ENCODE measurements around the gene ATG101. TPM values are rescaled to one million over a fixed set of nuclear protein-coding genes. Genes with fewer than 3 reads are reported as not detected.

ATG101 gene
- total and polyA plus RNA-seq, 2 experiments from 2014 or later: 27.7 to 60.3 TPM

DNA sequence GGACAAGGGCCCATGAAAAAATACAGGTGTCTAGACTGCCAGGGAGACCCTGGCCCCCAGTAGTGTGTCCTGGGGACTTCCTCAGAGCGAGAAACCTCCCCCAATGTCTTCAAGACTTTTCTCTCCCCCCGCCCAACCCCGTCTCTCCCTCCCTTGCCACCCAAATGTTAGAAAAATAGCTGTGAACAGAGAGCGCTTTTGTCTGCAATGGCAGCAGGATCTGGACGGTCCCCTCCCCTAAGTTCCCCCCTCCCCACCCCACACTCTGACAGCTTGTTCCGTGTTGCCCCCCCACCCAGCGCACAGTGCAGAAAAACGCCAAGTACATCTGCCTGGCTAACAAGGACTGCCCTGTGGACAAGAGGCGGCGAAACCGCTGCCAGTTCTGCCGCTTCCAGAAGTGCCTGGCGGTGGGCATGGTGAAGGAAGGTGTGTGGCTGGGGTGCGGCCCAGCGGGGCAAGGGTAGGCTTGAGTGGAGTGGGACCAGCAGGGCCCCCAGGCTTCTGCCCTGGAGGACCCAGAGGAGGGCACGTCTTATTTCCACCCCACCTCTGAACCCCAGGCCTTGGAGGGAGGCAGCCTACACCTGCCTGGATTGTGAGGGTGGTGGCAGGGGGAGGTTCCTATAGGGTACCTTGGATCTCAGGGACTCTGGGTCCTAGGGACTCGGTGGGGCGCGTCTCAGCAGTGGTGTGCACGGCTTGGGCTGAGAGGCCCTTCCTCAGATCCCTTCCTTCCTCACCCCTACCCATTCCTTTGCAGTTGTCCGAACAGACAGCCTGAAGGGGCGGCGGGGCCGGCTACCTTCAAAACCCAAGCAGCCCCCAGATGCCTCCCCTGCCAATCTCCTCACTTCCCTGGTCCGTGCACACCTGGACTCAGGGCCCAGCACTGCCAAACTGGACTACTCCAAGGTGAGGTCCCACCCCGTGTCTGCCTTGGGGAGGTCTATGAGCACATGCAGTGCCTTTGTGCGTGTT lies 13.8 kb upstream of the ATG101 start:
- DNase-seq (ENCODE audit: low spot score): no peak
- no peak overlapping the region for H3K27ac ChIP-seq (ENCODE audit: low read depth)

More for the DNA sequence above, 13.8 kb upstream of the ATG101 start:
- no peak overlapping the region for H3K4me3 ChIP-seq
- Mint-ChIP-seq H3K27ac (no peak overlapping the region), H3K36me3 (ENCODE audit: low read depth) (peaks cover 10% of the 10 kb centered on the region; the same call in 2 of the 3 replicates), H3K27me3 (ENCODE audit: insufficient read depth, low read depth, poor library complexity) (peaks cover 18% of the 10 kb centered on the region), H3K4me1 (peaks cover 12% of the 10 kb centered on the region), H3K9me3 (no peaks in the 10 kb centered on the region), H3K4me3 (no peak overlapping the region)
- H3K36me3 ChIP-seq (ENCODE audit: insufficient read depth): no peaks in the 10 kb centered on the region
- H3K27me3 ChIP-seq (ENCODE audit: insufficient read depth): peaks cover 17% of the 10 kb centered on the region
- no peaks in the 10 kb centered on the region for H3F3A ChIP-seq (replicated peaks; ENCODE audit: low read depth)
- peaks cover 9% of the 10 kb centered on the region for H3K4me1 ChIP-seq (ENCODE audit: insufficient read depth)
- H3K4me2 ChIP-seq: no peak overlapping the region
- H2AFZ ChIP-seq: no peak overlapping the region
- no peaks in the 10 kb centered on the region for H3K9me2 ChIP-seq (ENCODE audit: insufficient read depth)
- peaks cover 17% of the 10 kb centered on the region for H4K20me1 ChIP-seq (replicated peaks; ENCODE audit: insufficient read depth)
- TF ChIP-seq NANOG (IDR thresholded peaks at IDR 0.05; ENCODE audit: borderline replicate concordance) (no peak), EZH2phosphoT487 (IDR thresholded peaks at IDR 0.05; ENCODE audit: unreplicated experiment) (no peak), JUNB (IDR thresholded peaks at IDR 0.05; ENCODE audit: unreplicated experiment) (no peak), ZNF114 (CRISPR knock-in tag; IDR thresholded peaks at IDR 0.05) (no peak), POLR2AphosphoS5 (IDR thresholded peaks at IDR 0.05; ENCODE audit: low read depth) (no peak), CREB1 (CRISPR knock-in tag; IDR thresholded peaks at IDR 0.05; ENCODE audit: low read depth) (no peak), EZH2 (IDR thresholded peaks at IDR 0.05; ENCODE audit: low read depth, unreplicated experiment) (no peak), ZNF331 (CRISPR knock-in tag; IDR thresholded peaks at IDR 0.05; ENCODE audit: low read depth) (no peak), STAT1 (IDR thresholded peaks at IDR 0.05; ENCODE audit: unreplicated experiment) (no peak), CTCF (conservative IDR thresholded peaks at IDR 0.05; ENCODE audit: low read depth in 2 of 2) (no peak)
- TF ChIP-seq, protein P1, sequence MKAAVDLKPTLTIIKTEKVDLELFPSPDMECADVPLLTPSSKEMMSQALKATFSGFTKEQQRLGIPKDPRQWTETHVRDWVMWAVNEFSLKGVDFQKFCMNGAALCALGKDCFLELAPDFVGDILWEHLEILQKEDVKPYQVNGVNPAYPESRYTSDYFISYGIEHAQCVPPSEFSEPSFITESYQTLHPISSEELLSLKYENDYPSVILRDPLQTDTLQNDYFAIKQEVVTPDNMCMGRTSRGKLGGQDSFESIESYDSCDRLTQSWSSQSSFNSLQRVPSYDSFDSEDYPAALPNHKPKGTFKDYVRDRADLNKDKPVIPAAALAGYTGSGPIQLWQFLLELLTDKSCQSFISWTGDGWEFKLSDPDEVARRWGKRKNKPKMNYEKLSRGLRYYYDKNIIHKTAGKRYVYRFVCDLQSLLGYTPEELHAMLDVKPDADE (IDR thresholded peaks at IDR 0.05): no peak
- TF ChIP-seq, protein P2, sequence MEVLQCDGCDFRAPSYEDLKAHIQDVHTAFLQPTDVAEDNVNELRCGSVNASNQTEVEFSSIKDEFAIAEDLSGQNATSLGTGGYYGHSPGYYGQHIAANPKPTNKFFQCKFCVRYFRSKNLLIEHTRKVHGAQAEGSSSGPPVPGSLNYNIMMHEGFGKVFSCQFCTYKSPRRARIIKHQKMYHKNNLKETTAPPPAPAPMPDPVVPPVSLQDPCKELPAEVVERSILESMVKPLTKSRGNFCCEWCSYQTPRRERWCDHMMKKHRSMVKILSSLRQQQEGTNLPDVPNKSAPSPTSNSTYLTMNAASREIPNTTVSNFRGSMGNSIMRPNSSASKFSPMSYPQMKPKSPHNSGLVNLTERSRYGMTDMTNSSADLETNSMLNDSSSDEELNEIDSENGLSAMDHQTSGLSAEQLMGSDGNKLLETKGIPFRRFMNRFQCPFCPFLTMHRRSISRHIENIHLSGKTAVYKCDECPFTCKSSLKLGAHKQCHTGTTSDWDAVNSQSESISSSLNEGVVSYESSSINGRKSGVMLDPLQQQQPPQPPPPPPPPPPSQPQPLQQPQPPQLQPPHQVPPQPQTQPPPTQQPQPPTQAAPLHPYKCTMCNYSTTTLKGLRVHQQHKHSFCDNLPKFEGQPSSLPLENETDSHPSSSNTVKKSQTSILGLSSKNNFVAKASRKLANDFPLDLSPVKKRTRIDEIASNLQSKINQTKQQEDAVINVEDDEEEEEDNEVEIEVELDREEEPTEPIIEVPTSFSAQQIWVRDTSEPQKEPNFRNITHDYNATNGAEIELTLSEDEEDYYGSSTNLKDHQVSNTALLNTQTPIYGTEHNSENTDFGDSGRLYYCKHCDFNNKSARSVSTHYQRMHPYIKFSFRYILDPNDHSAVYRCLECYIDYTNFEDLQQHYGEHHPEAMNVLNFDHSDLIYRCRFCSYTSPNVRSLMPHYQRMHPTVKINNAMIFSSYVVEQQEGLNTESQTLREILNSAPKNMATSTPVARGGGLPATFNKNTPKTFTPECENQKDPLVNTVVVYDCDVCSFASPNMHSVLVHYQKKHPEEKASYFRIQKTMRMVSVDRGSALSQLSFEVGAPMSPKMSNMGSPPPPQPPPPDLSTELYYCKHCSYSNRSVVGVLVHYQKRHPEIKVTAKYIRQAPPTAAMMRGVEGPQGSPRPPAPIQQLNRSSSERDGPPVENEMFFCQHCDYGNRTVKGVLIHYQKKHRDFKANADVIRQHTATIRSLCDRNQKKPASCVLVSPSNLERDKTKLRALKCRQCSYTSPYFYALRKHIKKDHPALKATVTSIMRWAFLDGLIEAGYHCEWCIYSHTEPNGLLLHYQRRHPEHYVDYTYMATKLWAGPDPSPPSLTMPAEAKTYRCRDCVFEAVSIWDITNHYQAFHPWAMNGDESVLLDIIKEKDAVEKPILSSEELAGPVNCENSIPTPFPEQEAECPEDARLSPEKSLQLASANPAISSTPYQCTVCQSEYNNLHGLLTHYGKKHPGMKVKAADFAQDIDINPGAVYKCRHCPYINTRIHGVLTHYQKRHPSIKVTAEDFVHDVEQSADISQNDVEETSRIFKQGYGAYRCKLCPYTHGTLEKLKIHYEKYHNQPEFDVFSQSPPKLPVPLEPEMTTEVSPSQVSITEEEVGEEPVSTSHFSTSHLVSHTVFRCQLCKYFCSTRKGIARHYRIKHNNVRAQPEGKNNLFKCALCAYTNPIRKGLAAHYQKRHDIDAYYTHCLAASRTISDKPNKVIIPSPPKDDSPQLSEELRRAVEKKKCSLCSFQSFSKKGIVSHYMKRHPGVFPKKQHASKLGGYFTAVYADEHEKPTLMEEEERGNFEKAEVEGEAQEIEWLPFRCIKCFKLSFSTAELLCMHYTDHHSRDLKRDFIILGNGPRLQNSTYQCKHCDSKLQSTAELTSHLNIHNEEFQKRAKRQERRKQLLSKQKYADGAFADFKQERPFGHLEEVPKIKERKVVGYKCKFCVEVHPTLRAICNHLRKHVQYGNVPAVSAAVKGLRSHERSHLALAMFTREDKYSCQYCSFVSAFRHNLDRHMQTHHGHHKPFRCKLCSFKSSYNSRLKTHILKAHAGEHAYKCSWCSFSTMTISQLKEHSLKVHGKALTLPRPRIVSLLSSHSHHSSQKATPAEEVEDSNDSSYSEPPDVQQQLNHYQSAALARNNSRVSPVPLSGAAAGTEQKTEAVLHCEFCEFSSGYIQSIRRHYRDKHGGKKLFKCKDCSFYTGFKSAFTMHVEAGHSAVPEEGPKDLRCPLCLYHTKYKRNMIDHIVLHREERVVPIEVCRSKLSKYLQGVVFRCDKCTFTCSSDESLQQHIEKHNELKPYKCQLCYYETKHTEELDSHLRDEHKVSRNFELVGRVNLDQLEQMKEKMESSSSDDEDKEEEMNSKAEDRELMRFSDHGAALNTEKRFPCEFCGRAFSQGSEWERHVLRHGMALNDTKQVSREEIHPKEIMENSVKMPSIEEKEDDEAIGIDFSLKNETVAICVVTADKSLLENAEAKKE (CRISPR knock-in tag; IDR thresholded peaks at IDR 0.05): no peak
- TF ChIP-seq, protein P3, sequence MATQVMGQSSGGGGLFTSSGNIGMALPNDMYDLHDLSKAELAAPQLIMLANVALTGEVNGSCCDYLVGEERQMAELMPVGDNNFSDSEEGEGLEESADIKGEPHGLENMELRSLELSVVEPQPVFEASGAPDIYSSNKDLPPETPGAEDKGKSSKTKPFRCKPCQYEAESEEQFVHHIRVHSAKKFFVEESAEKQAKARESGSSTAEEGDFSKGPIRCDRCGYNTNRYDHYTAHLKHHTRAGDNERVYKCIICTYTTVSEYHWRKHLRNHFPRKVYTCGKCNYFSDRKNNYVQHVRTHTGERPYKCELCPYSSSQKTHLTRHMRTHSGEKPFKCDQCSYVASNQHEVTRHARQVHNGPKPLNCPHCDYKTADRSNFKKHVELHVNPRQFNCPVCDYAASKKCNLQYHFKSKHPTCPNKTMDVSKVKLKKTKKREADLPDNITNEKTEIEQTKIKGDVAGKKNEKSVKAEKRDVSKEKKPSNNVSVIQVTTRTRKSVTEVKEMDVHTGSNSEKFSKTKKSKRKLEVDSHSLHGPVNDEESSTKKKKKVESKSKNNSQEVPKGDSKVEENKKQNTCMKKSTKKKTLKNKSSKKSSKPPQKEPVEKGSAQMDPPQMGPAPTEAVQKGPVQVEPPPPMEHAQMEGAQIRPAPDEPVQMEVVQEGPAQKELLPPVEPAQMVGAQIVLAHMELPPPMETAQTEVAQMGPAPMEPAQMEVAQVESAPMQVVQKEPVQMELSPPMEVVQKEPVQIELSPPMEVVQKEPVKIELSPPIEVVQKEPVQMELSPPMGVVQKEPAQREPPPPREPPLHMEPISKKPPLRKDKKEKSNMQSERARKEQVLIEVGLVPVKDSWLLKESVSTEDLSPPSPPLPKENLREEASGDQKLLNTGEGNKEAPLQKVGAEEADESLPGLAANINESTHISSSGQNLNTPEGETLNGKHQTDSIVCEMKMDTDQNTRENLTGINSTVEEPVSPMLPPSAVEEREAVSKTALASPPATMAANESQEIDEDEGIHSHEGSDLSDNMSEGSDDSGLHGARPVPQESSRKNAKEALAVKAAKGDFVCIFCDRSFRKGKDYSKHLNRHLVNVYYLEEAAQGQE (IDR thresholded peaks at IDR 0.05; ENCODE audit: unreplicated experiment): no peak
- H3K79me2 ChIP-seq (replicated peaks; ENCODE audit: insufficient read depth): no peaks in the 10 kb centered on the region
- ATAC-seq: no peak
